HG03135 (cell line): ENCODE results near the gene CCDC171.
"Not testable (repeated sequence)": the region's sequence is repeated elsewhere in the genome, so short reads cannot be mapped to it uniquely, and the experiment has no call there.

ENCODE experiments used
- ATAC-seq: cut with Tn5 transposase; IDR thresholded peaks from one replicate; pipeline ENCODE4 v1.9.1; 2021; ENCODE audit warnings: mild to moderate bottlenecking, moderate library complexity; ENCODE audit not compliant: unreplicated experiment

CCDC171 gene

DNA sequence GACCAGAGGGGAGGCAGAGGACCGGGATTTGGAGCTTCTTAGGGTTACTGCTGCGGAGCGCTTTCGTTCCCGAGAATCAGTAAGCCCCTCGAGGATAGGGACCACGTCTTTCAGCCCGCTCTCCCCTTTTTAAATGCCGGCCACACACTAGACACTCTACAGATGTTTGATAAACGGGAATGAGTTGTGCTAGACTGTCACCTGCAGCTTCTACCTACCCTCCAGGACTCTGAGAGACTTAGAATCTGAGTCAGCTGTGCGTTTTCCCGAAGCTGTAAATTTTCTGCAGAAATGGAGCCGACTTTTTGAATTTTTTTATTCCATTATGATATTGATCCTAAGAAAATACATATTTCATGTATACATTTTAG lies 670 bp downstream of the CCDC171 start:
- ATAC-seq = peak; percentile 29

DNA sequence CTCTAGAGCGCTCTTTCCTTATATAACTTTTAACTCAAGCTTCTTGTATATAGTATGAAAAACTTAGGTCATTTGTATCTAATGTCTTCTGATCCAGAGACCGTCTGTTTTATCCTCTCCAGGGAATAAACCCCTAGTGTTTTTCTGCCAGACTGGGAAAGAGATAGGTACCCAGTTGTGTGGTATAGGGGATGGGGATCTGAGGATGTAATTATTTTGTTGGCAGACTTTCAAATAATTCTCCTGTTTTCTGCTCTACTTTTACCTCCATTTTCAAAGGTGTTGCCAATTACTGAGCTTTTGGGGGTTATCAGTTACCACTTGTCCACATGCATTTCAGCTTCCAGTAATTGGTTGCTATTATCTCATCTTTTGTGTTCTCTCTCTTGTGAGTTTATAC lies 17.9 kb downstream of the CCDC171 start:
- no peak for ATAC-seq

DNA sequence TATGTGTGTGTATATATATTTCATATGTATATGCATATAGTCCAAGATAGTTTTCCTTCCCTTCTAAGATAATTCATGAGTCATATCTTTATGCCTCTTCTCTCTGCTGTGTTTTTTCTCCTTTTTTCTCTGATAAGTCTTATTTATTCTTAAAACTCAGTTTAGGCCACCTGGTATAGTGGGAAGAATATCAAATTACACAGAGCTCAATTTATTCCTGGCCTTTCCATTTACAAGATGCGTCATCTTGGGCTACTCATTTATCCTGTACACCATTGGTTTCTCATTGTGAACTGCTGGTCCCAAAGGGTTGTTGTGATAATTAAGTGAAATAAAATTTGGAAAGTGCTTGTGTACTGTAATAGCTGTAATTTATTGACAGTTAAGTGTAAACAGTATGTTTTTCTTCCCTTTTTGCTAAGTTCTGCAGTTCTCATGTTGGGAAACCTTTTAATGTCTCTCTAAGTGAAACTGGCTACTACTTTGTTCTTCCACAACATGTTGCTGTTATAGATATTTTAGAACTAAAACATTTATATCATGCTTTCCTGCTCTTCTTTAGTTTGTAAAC lies 19.4 kb downstream of the CCDC171 start:
- no peak for ATAC-seq

DNA sequence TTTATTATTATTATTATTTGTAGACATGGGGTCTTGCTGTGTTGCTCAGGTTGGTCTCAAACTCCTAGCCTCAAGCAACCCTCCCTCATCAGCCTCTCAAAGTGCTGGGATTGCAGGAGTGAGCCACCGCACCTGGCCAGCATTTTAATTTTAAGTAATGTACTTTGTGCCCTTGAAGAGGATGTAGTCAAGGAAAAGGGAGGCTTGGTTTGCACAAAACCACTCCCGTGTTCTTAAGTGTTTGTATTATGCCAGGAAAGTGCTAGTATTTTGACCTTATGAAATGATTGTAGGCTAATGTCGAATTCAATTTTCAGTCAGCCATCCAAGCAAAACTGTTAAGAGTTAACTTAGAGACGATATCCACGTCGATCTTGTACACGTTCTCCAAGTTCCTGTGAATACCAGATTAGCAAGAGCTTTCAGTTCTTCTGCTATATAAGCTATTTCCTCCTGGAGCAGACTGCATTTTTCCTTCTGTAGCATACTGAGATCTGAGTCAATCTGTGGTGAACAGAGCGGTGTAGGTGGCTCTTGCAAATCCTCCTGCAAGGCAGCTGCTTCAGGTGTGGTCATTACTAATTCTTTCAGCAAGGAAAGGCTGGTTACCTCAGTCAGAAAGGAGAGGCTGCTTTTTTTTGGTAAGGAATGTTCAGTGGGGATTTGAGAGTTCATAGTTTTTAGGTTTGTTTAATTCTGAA lies 23.7 kb downstream of the CCDC171 start:
- no peak for ATAC-seq

DNA sequence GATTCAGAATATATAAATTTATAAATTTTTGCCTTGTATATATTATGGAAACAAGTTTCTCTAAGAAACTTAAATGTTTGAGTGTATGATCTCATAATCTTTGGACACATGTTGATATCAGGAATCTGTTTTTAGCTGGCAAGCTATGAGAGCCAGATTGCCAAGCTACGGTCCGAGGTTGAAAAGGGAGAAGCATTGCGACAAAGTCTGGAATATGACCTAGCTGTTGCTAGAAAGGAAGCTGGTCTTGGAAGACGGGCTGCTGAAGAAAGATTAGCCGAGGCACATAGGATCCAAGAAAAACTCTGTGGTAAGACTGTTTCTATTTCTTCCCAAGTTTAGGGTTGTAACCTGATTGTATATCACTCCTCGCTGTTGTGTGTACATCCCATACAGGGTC lies 25.9 kb downstream of the CCDC171 start:
- no peak for ATAC-seq

DNA sequence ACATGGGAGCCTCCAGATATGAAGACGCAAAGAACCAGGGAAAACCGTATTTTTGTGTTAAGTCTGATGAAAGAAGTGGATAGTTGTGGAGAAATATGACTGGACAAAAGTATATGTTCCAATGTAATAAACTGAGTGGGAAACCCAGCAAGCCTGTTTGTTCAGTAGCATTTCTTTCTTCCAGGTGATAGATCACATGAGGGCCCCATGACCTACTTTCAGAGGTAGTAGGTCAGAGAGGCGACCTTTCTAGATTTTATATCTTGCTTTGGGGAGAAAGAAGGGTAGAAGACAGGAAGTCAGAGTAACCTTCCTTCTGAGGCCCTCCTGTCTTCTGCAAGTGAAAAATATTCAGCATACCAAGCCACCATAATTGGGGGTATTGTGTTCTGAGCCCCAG lies 31.5 kb downstream of the CCDC171 start:
- ATAC-seq = no peak

DNA sequence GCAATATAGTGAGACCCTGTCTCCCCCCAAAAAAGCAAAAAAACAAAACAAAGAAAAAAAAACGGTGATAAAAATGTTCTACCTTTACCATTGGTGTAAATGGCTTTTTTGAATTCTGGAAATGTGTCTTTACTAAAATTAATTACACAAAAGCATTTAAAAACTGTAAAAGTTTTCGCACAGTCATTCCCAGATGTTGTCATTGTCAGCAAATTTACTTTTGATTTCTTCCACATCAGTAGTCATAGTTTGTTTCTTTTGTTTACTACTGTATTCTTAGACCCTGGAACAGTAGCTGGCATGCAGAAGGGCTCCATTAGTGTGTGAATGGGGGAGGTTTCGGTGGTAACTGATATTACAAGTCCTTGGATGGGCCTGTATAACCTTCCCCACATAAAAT lies 39.5 kb downstream of the CCDC171 start:
- ATAC-seq = no peak

DNA sequence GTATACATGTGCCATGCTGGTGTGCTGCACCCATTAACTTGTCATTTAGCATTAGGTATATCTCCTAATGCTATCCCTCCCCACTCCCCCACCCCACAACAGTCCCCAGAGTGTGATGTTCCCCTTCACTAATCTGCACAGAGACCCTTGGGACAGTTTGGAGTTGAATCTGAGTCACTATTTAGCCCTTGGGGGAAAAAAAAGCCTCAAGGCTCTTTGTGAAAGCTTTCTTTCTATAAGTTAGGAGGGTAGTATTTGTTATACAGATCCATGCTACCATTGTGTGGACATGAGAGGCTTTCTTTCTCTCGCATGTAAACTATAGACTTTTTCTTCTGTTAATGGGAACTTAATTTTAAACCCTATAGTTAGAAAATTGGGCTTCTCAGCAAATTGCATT lies 40.1 kb downstream of the CCDC171 start:
- not testable (repeated sequence) for ATAC-seq

DNA sequence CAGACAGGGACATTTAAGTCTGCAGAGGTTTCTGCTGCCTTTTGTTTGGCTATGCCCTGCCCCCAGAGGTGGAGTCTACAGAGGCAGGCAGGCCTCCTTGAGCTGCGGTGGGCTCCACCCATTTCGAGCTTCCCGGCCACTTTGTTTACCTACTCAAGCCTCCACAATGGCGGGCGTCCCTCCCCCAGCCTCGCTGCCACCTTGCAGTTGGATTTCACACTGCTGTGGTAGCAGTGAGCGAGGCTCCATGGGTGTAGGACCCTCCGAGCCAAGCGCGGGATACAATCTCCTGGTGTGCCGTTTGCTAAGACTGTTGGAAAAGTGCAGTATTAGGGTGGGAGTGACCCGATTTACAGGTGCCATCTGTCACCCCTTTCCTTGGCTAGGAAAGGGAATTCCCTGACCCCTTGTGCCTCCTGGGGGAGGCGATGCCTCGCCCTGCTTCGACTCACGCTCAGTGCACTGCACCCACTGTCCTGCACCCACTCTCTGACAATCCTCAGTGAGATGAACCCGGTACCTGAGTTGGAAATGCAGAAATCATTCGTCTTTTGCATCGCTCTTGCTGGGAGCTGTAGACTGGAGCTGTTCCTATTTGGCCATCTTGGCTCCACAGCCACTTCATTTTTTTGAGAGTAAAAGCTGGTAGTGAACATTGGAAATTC lies 48.0 kb downstream of the CCDC171 start:
- not testable (repeated sequence) for ATAC-seq

DNA sequence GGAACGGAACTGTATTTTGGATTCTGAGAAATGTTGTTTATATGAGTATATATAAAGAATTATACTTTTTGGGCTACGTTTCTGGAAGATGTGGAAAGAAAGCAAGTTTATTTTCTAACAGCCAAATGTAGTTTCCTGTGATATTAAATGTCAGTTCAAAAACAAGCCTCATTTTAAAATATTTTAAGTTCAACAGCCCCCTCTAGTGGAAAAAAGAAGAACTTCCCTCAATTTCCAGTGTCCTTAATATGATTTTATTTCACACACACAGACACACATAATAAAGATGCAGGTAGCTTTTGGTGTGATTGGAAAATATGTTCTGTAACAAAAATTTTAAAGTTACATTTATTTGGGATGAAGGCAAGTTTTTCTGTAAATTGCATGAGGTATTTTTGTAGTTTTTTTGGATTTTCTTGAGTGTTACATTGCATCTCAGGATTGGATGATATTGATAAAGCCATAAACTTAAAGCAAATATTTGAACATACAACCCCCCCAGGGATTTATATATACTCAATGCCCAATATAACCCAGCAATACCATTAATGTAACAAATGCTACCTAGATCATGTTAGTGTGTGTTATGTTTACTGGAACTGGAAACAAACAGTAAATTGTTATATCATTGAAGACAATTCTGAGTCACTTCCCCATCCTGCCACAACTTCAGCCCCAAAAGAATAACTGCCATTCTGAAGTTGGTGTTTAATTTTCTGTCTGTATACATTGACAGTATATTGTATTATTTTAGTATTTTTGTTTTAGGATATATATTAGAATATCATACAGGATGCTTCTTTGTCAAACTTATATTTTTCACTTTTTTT lies 54.0 kb downstream of the CCDC171 start:
- ATAC-seq = no peak

DNA sequence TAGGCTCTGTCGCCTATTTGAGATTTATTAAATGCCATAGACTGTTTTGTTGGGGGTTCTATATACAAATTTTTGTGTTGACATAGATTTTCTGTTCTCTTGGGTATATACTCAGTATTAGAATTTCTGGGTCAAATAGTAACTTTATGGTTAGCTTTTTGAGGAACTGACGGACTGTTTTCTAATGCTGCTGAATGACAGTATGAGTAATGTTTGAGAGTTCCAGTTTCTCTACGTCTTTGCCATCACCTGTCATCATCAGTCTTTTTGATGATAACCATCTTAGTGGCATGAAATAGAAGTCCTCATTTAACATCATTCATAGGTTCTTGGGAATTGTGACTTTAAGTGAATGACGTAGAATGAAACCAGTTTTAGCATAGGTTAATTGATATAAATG lies 60.1 kb downstream of the CCDC171 start:
- peak; percentile 66 for ATAC-seq

DNA sequence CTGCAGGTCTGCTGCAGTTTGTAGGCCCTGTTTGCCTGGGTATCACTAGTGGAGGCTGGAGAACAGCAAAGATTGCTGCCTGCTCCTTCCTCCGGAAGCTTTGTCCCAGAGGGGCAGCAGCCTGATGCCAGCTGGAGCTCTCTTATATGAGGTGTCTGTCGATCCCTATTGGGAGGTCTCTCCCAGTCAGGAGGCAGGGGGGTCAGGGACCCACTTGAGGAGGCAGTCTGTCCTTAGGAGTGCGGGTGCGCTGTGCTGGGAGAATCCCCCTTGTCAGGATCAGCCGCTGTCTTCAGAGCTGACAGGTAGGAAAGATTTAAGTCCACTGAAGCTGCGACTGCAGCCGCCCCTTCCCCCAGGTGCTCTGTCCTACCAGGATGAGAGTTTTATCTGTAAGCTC lies 64.9 kb downstream of the CCDC171 start:
- ATAC-seq = no peak

DNA sequence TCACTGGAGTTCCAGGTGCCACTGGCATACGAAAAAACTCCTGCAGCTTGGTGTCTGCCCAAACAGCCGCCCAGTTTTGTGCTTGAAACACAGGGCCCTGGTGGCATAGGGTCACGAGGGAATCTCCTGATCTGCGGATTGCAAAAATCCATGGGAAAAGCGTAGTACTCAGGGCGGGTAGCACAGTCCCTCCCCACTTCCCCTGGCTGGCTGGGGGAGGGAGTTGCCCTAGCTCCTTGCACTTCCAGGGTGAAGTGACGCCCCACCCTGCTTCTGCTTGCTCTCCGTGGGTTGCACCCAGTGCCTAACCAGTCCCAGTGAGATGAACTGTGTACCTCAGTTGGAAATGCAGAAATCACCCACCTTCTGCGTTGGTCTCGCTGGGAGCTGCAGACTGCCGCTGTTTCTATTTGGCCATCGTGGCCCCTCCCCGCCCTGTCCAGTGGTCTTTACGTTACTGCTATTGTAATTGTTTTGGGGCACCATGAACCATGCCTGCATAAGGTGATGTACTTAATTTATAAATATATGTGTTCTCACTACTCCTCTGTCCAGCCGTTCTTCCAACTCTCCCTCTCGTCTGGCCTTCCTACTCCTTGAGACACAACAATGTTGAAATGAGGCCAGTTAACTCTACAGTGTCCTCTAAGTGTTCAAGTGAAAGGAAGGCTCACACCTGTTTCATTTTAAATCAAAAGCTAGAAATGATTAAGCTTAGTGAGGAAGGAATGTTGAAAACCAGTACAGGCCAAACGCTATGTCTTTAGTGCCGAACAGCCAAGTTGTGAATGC lies 65.9 kb downstream of the CCDC171 start:
- ATAC-seq = no peak

DNA sequence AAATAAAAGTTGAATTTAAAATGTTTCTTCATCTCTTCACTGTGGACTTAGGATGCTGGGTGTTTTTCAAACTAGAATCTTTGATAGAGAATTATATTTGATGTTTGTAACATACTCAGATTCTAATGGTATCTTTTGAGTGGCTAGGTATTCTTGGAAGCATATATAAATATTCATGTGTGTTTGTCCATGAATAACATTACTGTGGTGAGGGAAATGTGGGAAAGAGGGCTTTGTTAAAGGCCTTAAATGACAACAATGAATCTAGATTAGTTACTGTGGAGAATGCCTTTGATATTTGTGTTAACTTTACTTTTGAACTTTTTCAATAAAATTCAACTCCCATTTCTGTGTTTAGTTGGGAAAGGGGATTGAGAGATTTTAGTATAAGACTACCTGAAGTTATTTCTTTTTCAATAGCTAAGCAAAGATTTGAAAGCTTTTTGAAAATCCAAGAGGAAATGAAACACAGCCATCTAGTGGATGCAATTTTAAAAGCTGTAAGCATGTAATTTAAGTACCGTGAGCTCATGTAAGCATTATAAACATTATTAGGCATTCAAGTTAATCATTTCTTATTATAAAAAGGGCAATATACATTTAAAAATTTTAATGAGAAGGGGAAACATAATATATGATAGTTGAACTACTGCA lies 69.6 kb downstream of the CCDC171 start:
- no peak for ATAC-seq

DNA sequence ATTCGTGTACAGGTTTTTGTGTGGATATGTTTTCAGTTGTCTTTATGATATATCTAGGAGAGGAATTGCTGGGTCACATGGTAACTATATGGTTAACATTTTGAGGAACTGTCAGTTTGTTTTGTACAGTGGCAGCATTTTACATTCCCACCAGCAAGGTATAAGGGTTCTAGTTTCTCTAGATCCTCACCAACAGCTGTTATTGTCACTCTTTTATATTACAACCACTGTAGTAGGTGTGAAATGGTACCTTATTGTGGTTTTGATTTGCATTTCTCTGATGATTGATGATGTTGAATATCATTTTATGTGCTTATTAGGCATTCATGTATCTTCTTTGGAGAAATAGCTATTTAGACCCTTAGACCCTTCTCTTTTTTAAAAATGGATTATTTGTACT lies 82.9 kb downstream of the CCDC171 start:
- no peak for ATAC-seq

DNA sequence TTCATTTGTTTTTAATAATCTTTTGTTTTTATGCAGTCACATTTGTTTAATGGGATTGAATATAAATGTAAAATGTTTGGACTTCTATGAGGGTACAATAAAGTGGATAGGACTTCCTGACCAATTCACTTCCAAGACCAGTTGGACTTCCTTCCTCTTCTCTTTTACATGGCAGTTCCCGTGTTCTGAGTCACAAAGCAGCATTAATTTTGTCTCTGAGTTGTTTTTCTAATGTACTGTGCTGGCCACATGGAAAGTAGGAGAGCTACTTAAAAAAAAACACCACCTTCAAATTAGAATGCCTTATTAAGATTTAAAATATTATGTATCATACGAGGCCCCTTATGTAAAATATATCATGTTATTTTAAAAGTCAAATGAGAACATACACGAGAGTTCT lies 87.3 kb downstream of the CCDC171 start:
- ATAC-seq = no peak

DNA sequence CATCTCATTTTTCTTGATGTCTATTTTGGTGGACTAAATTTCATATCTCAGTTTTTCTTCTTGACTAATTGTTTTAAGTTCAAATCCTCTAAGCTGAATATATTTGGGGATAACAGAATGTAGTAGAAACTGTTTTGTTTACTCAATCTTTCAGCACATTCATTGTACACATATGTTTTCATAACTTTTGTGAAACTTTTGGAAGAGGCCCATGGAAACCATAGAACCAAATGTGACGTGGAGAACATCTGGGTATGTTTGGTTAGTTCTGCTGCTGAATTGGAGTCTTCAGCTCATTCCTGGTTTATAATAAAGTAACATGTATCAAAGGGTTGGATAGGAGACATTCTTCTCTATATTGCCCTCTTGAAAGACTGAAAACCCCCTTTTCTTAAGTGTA lies 88.4 kb downstream of the CCDC171 start:
- no peak for ATAC-seq

DNA sequence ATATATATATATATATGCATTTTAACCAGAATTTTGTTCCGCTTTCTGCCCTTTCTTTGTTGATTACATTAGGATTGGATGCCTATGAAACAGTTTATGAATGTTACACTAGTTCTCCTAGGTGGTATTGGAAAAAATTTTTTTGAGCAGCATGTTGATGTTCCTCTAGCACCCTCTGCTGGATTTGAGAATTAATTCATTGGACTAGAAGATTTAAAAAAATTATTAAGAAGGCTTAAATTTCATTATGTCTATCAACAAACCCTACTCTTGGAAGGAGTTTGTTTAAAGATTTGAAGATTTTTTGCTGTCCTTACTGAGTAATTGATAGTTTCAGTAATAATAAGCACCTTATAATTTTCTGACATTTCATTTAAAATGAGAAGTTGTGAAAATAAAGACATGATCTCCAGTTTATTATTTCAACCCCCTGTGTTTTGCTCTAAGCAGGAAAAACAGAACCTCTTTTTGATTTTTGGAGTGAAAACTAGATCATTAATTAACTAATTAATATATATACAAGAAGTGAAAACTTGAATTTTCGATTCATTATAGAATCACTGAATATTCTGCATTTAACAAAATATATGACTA lies 89.6 kb downstream of the CCDC171 start:
- ATAC-seq = no peak

DNA sequence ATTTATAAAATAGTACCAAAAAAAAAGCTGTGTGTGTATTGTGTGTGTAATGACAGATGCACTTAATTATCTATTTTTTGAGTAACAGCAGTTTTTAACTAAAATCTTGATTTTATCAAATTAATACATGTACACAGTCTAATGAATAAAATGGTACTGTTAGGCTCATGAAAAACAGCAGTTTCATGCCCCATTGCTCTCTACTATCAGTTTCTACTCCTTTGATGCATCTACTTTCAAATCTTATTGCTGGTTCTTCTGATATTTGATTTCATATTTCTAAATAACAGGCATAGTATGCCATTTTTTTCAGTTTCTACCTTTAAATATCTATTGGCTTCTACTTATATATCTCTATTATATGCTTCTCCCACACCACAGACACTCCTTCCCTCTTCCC lies 117.4 kb downstream of the CCDC171 start:
- ATAC-seq = peak; percentile 66

DNA sequence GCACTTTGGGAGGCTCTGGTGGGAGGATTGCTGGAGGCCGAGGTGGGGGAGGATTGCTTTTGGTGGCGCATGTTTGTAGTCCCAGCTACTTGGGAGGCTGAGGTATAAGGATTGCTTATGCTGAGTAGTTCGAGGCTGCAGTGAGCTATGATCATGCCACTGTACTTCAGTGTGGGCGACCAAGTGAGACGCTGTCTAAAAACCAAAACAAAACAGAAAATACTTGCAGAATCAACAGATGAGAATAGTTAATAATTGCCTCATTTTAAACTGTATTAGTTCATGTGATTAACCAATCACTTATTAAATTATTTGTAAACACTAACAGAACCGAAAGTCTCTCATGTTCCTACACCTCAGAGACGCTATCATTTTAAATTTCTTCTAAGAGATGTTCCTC lies 118.1 kb downstream of the CCDC171 start:
- ATAC-seq = peak; percentile 95
